22Rv1 (cell line): ENCODE measurements around the gene GBF1.

Experiments
- CTCF ChIP-seq: fragments of 450-650 bp; IDR thresholded peaks from 2 replicates; pipeline ENCODE4 v1.5.1; 2017; ENCODE audit warnings: mild to moderate bottlenecking
- ZFX ChIP-seq: fragments of 450-650 bp; IDR thresholded peaks from 2 replicates; pipeline ENCODE4 v1.6.1; 2017; ENCODE audit warnings: antibody characterized with exemption, borderline replicate concordance

- TF ChIP-seq CTCF (peak; percentile 97), ZFX (no peak)
Measured at GRCh38 chr10:102399217-102400021, 154.1 kb downstream of the GBF1 start.
